Measurements from ENCODE around the gene RFLNA. TPM values are rescaled to one million over a fixed set of nuclear protein-coding genes. Genes with fewer than 3 reads are reported as not detected.
"Not testable (repeated sequence)": the region's sequence is repeated elsewhere in the genome, so short reads cannot be mapped to it uniquely, and the experiment has no call there.

Gene RFLNA
- polyA plus RNA-seq, 2 donors, result 0.14 to 0.28 TPM

DNA sequence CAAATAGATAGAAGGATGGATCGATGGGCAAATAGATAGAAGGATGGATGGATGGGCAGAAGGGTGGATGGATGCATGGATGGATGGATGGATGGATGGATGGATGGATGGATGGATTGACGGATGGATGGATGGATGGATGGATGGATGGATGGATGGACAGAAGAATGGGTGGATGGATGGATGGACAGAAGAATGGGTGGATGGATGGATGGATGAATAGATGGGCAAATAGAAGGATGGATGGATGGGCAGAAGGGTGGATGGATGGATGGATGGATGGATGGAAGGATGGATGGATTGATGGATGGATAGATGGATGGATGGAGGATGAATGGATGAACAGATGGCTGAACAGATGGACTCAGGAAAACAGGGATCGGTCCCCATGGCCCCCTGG is 5.8 kb downstream of the RFLNA start:
- 75% methylated on average over 3 of the region's 3 CpGs for WGBS, 2 donors
- not testable (repeated sequence) for H3K4me1 ChIP-seq (ENCODE audit: control insufficient read depth in 2 of 2, insufficient read depth in 2 of 2, low read length in 1 of 2)

GRCh38 chr12:124301084-124301654 is 6.3 kb downstream of the RFLNA start:
- WGBS, 2 donors, result 63 to 79% methylated on average over 14 of the region's 14 CpGs
- Histone ChIP-seq H3K36me3 (ENCODE audit: control insufficient read depth in 2 of 2, insufficient read depth in 2 of 2, low read length in 1 of 2) (no peaks in the 10 kb centered on the region), H3K4me1 (ENCODE audit: control insufficient read depth in 2 of 2, insufficient read depth in 2 of 2, low read length in 1 of 2) (peaks cover 0 to 2% of the 10 kb centered on the region in 2 donors), H3K4me3 (ENCODE audit: low read depth in 1 of 2, low read length in 2 of 2) (no peak overlapping the region), H3K27ac (ENCODE audit: low read depth in 2 of 2, low read length in 1 of 2) (no peak overlapping the region), H3K27me3 (ENCODE audit: control insufficient read depth in 1 of 2, insufficient read depth in 2 of 2, low read length in 2 of 2) (no peaks in the 10 kb centered on the region), H3K9me3 (ENCODE audit: control insufficient read depth in 2 of 2, insufficient read depth in 1 of 2, low read depth in 1 of 2, low read length in 1 of 2) (peaks cover 0 to 7% of the 10 kb centered on the region in 2 donors)

More for the DNA sequence above, 5.8 kb downstream of the RFLNA start:
- H3K27ac ChIP-seq (ENCODE audit: low read depth in 2 of 2, low read length in 1 of 2); H3K4me3 ChIP-seq (ENCODE audit: low read depth in 1 of 2, low read length in 2 of 2); H3K9me3 ChIP-seq (ENCODE audit: control insufficient read depth in 2 of 2, insufficient read depth in 1 of 2, low read depth in 1 of 2, low read length in 1 of 2); H3K27me3 ChIP-seq (ENCODE audit: control insufficient read depth in 1 of 2, insufficient read depth in 2 of 2, low read length in 2 of 2); H3K36me3 ChIP-seq (ENCODE audit: control insufficient read depth in 2 of 2, insufficient read depth in 2 of 2, low read length in 1 of 2): not testable (repeated sequence)

GRCh38 chr12:124302241-124302806 is 7.4 kb downstream of the RFLNA start:
- no peak overlapping the region for H3K4me3 ChIP-seq (ENCODE audit: low read depth in 1 of 2, low read length in 2 of 2)
- H3K27me3 ChIP-seq (ENCODE audit: control insufficient read depth in 1 of 2, insufficient read depth in 2 of 2, low read length in 2 of 2), result no peaks in the 10 kb centered on the region
- H3K9me3 ChIP-seq (ENCODE audit: control insufficient read depth in 2 of 2, insufficient read depth in 1 of 2, low read depth in 1 of 2, low read length in 1 of 2), result peaks cover 0 to 7% of the 10 kb centered on the region in 2 donors
- H3K4me1 ChIP-seq (ENCODE audit: control insufficient read depth in 2 of 2, insufficient read depth in 2 of 2, low read length in 1 of 2), result peaks cover 0 to 1% of the 10 kb centered on the region in 2 donors
- H3K36me3 ChIP-seq (ENCODE audit: control insufficient read depth in 2 of 2, insufficient read depth in 2 of 2, low read length in 1 of 2), result no peaks in the 10 kb centered on the region
- WGBS, 2 donors, result 88 to 92% methylated on average over 18 of the region's 18 CpGs
- no peak overlapping the region for H3K27ac ChIP-seq (ENCODE audit: low read depth in 2 of 2, low read length in 1 of 2)

GRCh38 chr12:124302807-124303578 is 8.1 kb downstream of the RFLNA start:
- Histone ChIP-seq H3K36me3 (ENCODE audit: control insufficient read depth in 2 of 2, insufficient read depth in 2 of 2, low read length in 1 of 2) (no peaks in the 10 kb centered on the region), H3K27ac (ENCODE audit: low read depth in 2 of 2, low read length in 1 of 2) (no peak overlapping the region), H3K4me3 (ENCODE audit: low read depth in 1 of 2, low read length in 2 of 2) (no peak overlapping the region), H3K9me3 (ENCODE audit: control insufficient read depth in 2 of 2, insufficient read depth in 1 of 2, low read depth in 1 of 2, low read length in 1 of 2) (peaks cover 0 to 7% of the 10 kb centered on the region in 2 donors), H3K4me1 (ENCODE audit: control insufficient read depth in 2 of 2, insufficient read depth in 2 of 2, low read length in 1 of 2) (peaks cover 0 to 1% of the 10 kb centered on the region in 2 donors), H3K27me3 (ENCODE audit: control insufficient read depth in 1 of 2, insufficient read depth in 2 of 2, low read length in 2 of 2) (no peaks in the 10 kb centered on the region)
- 80 to 81% methylated on average over 27 of the region's 27 CpGs for WGBS, 2 donors

- Histone ChIP-seq H3K4me3 (ENCODE audit: low read depth in 1 of 2, low read length in 2 of 2) (no peak overlapping the region), H3K9me3 (ENCODE audit: control insufficient read depth in 2 of 2, insufficient read depth in 1 of 2, low read depth in 1 of 2, low read length in 1 of 2) (peaks cover 0 to 3% of the 10 kb centered on the region in 2 donors), H3K27ac (ENCODE audit: low read depth in 2 of 2, low read length in 1 of 2) (no peak overlapping the region), H3K36me3 (ENCODE audit: control insufficient read depth in 2 of 2, insufficient read depth in 2 of 2, low read length in 1 of 2) (no peaks in the 10 kb centered on the region), H3K4me1 (ENCODE audit: control insufficient read depth in 2 of 2, insufficient read depth in 2 of 2, low read length in 1 of 2) (peaks cover 0 to 1% of the 10 kb centered on the region in 2 donors), H3K27me3 (ENCODE audit: control insufficient read depth in 1 of 2, insufficient read depth in 2 of 2, low read length in 2 of 2) (no peaks in the 10 kb centered on the region)
- 89 to 93% methylated on average over 38 of the region's 38 CpGs for WGBS, 2 donors
Observed at GRCh38 chr12:124303579-124304313, 8.9 kb downstream of the RFLNA start.

DNA sequence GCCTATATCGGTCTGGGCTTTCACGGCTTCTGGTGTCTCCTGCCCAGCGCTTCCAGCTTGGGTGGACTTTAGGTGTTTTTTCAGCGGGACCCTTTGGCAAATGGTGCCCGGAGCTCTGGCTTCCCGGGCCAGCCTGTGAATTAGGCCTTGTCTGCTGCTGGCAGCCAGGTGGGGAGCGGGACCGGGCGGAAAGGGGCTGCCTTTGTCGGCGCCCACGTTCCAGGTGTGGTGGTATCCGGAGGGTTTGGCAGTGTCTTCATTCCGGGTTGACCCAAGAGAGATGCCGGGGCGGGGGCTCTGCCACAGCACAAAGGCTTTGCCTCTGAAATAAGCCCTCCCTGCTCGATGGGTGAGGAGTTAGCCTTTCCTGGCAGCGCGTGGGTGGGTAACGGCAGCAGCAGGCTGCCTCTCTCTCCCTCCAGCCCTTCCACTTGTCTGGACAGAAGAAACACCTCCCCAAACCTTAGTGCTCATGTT is 9.5 kb downstream of the RFLNA start:
- Histone ChIP-seq H3K4me3 (ENCODE audit: low read depth in 1 of 2, low read length in 2 of 2) (no peak overlapping the region), H3K27ac (ENCODE audit: low read depth in 2 of 2, low read length in 1 of 2) (no peak overlapping the region), H3K4me1 (ENCODE audit: control insufficient read depth in 2 of 2, insufficient read depth in 2 of 2, low read length in 1 of 2) (peaks cover 0 to 1% of the 10 kb centered on the region in 2 donors), H3K27me3 (ENCODE audit: control insufficient read depth in 1 of 2, insufficient read depth in 2 of 2, low read length in 2 of 2) (no peaks in the 10 kb centered on the region), H3K36me3 (ENCODE audit: control insufficient read depth in 2 of 2, insufficient read depth in 2 of 2, low read length in 1 of 2) (no peaks in the 10 kb centered on the region), H3K9me3 (ENCODE audit: control insufficient read depth in 2 of 2, insufficient read depth in 1 of 2, low read depth in 1 of 2, low read length in 1 of 2) (peaks cover 0 to 3% of the 10 kb centered on the region in 2 donors)
- 93 to 95% methylated on average over 20 of the region's 20 CpGs for WGBS, 2 donors

GRCh38 chr12:124305136-124305535 is 10.2 kb downstream of the RFLNA start:
- Histone ChIP-seq H3K27me3 (ENCODE audit: control insufficient read depth in 1 of 2, insufficient read depth in 2 of 2, low read length in 2 of 2) (no peaks in the 10 kb centered on the region), H3K36me3 (ENCODE audit: control insufficient read depth in 2 of 2, insufficient read depth in 2 of 2, low read length in 1 of 2) (no peaks in the 10 kb centered on the region), H3K4me3 (ENCODE audit: low read depth in 1 of 2, low read length in 2 of 2) (no peak overlapping the region), H3K27ac (ENCODE audit: low read depth in 2 of 2, low read length in 1 of 2) (no peak overlapping the region), H3K4me1 (ENCODE audit: control insufficient read depth in 2 of 2, insufficient read depth in 2 of 2, low read length in 1 of 2) (peaks cover 0 to 1% of the 10 kb centered on the region in 2 donors), H3K9me3 (ENCODE audit: control insufficient read depth in 2 of 2, insufficient read depth in 1 of 2, low read depth in 1 of 2, low read length in 1 of 2) (peaks cover 0 to 3% of the 10 kb centered on the region in 2 donors)
- WGBS, 2 donors, result 75 to 80% methylated on average over 10 of the region's 10 CpGs

- Histone ChIP-seq H3K36me3 (ENCODE audit: control insufficient read depth in 2 of 2, insufficient read depth in 2 of 2, low read length in 1 of 2) (no peaks in the 10 kb centered on the region), H3K4me3 (ENCODE audit: low read depth in 1 of 2, low read length in 2 of 2) (no peak overlapping the region), H3K27me3 (ENCODE audit: control insufficient read depth in 1 of 2, insufficient read depth in 2 of 2, low read length in 2 of 2) (no peaks in the 10 kb centered on the region), H3K9me3 (ENCODE audit: control insufficient read depth in 2 of 2, insufficient read depth in 1 of 2, low read depth in 1 of 2, low read length in 1 of 2) (no peaks in the 10 kb centered on the region), H3K27ac (ENCODE audit: low read depth in 2 of 2, low read length in 1 of 2) (no peak overlapping the region), H3K4me1 (ENCODE audit: control insufficient read depth in 2 of 2, insufficient read depth in 2 of 2, low read length in 1 of 2) (peaks cover 0 to 1% of the 10 kb centered on the region in 2 donors)
- WGBS, 2 donors, result 82 to 85% methylated on average over 24 of the region's 24 CpGs
Observed at GRCh38 chr12:124305776-124306685, 11.1 kb downstream of the RFLNA start.
